GM21447 (cell line): ENCODE measurements around the gene DLGAP4.

Experiments used
- ATAC-seq: cut with Tn5 transposase; IDR thresholded peaks from one replicate; pipeline ENCODE4 v1.9.1; 2021; ENCODE audit not compliant: unreplicated experiment

DLGAP4 gene

GRCh38 chr20:36275011-36275410 is 31.1 kb upstream of the DLGAP4 start:
- no peak for ATAC-seq

GRCh38 chr20:36275441-36276189 is 30.5 kb upstream of the DLGAP4 start:
- no peak for ATAC-seq

- no peak for ATAC-seq
These were observed 28.6 kb upstream of the DLGAP4 start for GRCh38 chr20:36277546-36277945.

GRCh38 chr20:36279362-36279761 is 26.8 kb upstream of the DLGAP4 start:
- ATAC-seq = no peak

- ATAC-seq = no peak
These were observed 26.4 kb upstream of the DLGAP4 start for GRCh38 chr20:36279776-36280175.

- ATAC-seq = no peak
These were observed 24.3 kb upstream of the DLGAP4 start for GRCh38 chr20:36281785-36282380.

GRCh38 chr20:36284751-36285150 is 21.4 kb upstream of the DLGAP4 start:
- no peak for ATAC-seq

- no peak for ATAC-seq
These were observed 20.2 kb upstream of the DLGAP4 start for GRCh38 chr20:36285746-36286447.

GRCh38 chr20:36297656-36298055 is 8.5 kb upstream of the DLGAP4 start:
- ATAC-seq = no peak

GRCh38 chr20:36298061-36298460 is 8.1 kb upstream of the DLGAP4 start:
- ATAC-seq = no peak

- ATAC-seq = no peak
These were observed 7.3 kb upstream of the DLGAP4 start for GRCh38 chr20:36298795-36299339.

GRCh38 chr20:36299459-36299858 is 6.7 kb upstream of the DLGAP4 start:
- no peak for ATAC-seq

- ATAC-seq = no peak
These were observed 4.6 kb upstream of the DLGAP4 start for GRCh38 chr20:36301359-36302119.

GRCh38 chr20:36303020-36303595 is 3.0 kb upstream of the DLGAP4 start:
- no peak for ATAC-seq

- ATAC-seq = no peak
These were observed 2.3 kb upstream of the DLGAP4 start for GRCh38 chr20:36303831-36304230.

GRCh38 chr20:36304786-36305495 is 1.2 kb upstream of the DLGAP4 start:
- no peak for ATAC-seq

GRCh38 chr20:36306553-36307411 is 643 bp downstream of the DLGAP4 start:
- ATAC-seq = no peak

GRCh38 chr20:36307412-36308325 is 1.5 kb downstream of the DLGAP4 start:
- no peak for ATAC-seq
